CD4-positive, alpha-beta T cell (primary cell): ENCODE results near the gene COPA. TPM values are rescaled to one million over a fixed set of nuclear protein-coding genes. Genes with fewer than 3 reads are reported as not detected.

Source experiments
- ATAC-seq: fragments of 200-7000 bp; cut with Tn5 transposase; one replicate; pipeline ENCODE4 v1.10.0; 2022; ENCODE audit warnings: mild to moderate bottlenecking; ENCODE audit not compliant: poor library complexity
- CTCF ChIA-PET: fragments of 350-600 bp; sonication (Branson Sonifier 250); formaldehyde crosslinking; loops from one replicate; lab custom pipeline; 2021; ENCODE audit warnings: antibody characterized with exemption, inconsistent platforms; lab: Charles Lee
- POLR2A ChIA-PET: fragments of 350-600 bp; sonication (Branson Sonifier 250); formaldehyde crosslinking; loops from one replicate; lab custom pipeline; 2021; ENCODE audit warnings: antibody characterized with exemption, inconsistent platforms; lab: Charles Lee
- DNase-seq, 14 experiments: peaks; one replicate each; pipeline ENCODE4 v3.0.0-alpha.2; 2013 to 2020; ENCODE audit warnings: mixed read lengths in 2 of 14
- H3K27ac ChIP-seq, 2 donors: one replicate each; pipeline versions ENCODE4 v1.5.1 to v1.7.0; 2013; ENCODE audit warnings: low read length in 2 of 2, low read depth in 1 of 2, mild to moderate bottlenecking in 1 of 2
- H3K27me3 ChIP-seq, 2 experiments: 1 replicate in 1 of 2; 2 replicates in 1 of 2; pipeline versions ENCODE4 v1.6.1 to v1.7.0; 2013; ENCODE audit warnings: low read length in 2 of 2, control low read depth in 1 of 2, mild to moderate bottlenecking in 1 of 2, moderate library complexity in 1 of 2; ENCODE audit not compliant: insufficient read depth in 2 of 2, control insufficient read depth in 1 of 2
- H3K36me3 ChIP-seq: one replicate; pipeline ENCODE4 v1.6.1; 2013; ENCODE audit warnings: low read length, control low read depth; ENCODE audit not compliant: insufficient read depth
- H3K4me1 ChIP-seq: one replicate; pipeline ENCODE4 v1.6.1; 2013; ENCODE audit warnings: low read length, control low read depth; ENCODE audit not compliant: insufficient read depth
- H3K4me3 ChIP-seq: one replicate; pipeline ENCODE4 v1.5.1; 2013; ENCODE audit warnings: mild to moderate bottlenecking, low read length, moderate library complexity
- H3K9me3 ChIP-seq, 2 experiments: 1 replicate in 1 of 2; 2 replicates in 1 of 2; pipeline versions ENCODE4 v1.6.1 to v1.7.0; 2013; ENCODE audit warnings: low read length in 2 of 2, mild to moderate bottlenecking in 2 of 2, control low read depth in 1 of 2, moderate library complexity in 1 of 2; ENCODE audit not compliant: control insufficient read depth in 1 of 2, insufficient read depth in 1 of 2
- H3K27ac Mint-ChIP-seq: one replicate; pipeline ENCODE4 v1.8.0; 2020; ENCODE audit warnings: mixed read lengths
- H3K27me3 Mint-ChIP-seq: one replicate; pipeline ENCODE4 v1.8.0; 2021; ENCODE audit warnings: mixed read lengths
- H3K36me3 Mint-ChIP-seq: one replicate; pipeline ENCODE4 v1.8.0; 2021; ENCODE audit warnings: low read depth, mixed read lengths
- H3K4me1 Mint-ChIP-seq: one replicate; pipeline ENCODE4 v1.8.0; 2021; ENCODE audit warnings: low read depth, mixed read lengths
- H3K4me3 Mint-ChIP-seq: one replicate; pipeline ENCODE4 v1.8.0; 2020; ENCODE audit warnings: mild to moderate bottlenecking, mixed read lengths
- H3K9me3 Mint-ChIP-seq: one replicate; pipeline ENCODE4 v1.8.0; 2020; ENCODE audit warnings: mixed read lengths
- CTCF ChIP-seq: fragments of 200-600 bp; IDR thresholded peaks from one replicate; pipeline ENCODE4 v1.8.0; 2022; ENCODE audit warnings: antibody characterized with exemption, mild to moderate bottlenecking
- intact Hi-C, 2 experiments: fragments of 100-400 bp; cut with DNase I in 1 of 2; cut with micrococcal nuclease in 1 of 2; formaldehyde crosslinking; loops; one replicate each; pipeline versions ENCODE4 v1.15.1 to v1.9.0; 2023 to 2025; cut with DNase I, micrococcal nuclease
- total RNA-seq, 174 experiments: library from RNA in 2 of 174; stranded (reverse) in 2 of 174; gene quantifications; one replicate each; pipeline ENCODE4 v1.2.3 and lab custom pipeline; 2021 to 2026

Gene COPA
- total RNA-seq, 2 experiments from 2014 or later = 95.0 to 107 TPM

DNA sequence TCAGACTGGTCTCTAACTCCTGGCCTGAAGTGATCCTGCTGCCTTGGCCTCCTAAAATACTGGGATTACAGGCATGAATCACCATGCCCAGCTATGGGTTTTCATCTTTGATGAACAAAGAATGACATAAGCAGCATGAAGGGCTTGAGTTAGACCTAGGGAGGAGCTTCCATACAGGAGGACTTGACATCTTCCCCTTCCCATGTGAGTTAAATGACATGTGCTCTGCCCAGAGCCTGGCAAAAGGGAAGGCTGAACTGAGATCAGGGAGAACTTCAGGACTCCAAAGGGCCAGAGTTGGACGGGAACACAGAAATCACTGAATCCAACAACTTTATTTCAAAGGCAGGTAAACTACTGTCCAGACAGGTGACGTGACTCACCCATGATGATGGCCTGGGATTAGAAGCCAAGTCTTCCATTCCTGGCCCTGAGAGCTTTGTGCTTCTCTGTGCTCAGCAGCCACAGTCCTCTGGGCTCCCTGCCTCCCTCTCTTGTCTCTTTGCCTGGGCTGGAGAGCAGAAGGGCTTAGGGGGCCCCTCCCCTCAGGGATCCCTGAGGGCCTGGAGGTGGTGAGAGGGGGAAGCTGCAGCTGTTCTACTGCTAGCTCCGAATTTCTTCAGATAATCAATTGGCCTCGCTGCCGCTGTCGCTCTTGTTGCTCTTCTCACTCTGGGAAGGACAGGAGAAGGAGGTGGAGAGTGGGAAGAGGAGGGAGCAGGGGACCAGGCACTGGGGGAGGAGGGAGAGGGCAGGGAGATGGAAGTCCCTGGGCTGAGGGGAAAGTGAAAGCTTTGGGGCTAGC is 31.5 kb upstream of the COPA start:
- Histone ChIP-seq H3K4me3 (no peak overlapping the region), H3K27me3 (no peaks in the 10 kb centered on the region), H3K36me3 (no peaks in the 10 kb centered on the region), H3K27ac (no peak overlapping the region), H3K9me3 (no peaks in the 10 kb centered on the region), H3K4me1 (peaks cover 12% of the 10 kb centered on the region)
- no peaks in the 10 kb centered on the region for H3K36me3 Mint-ChIP-seq
- ChIA-PET CTCF (no interaction called here), POLR2A (no interaction called here)
- DNase-seq (no peak), ATAC-seq (no peak)
- H3K27me3 Mint-ChIP-seq = no peaks in the 10 kb centered on the region
- no peak overlapping the region for H3K27ac Mint-ChIP-seq
- no peaks in the 10 kb centered on the region for H3K9me3 Mint-ChIP-seq
- peaks cover 13% of the 10 kb centered on the region for H3K4me1 Mint-ChIP-seq
- no peak overlapping the region for H3K4me3 Mint-ChIP-seq
- intact Hi-C loops = loop anchor here (5.0 to 10.0 kb wide), 4 partner anchors 270 to 580 kb away; no protein-coding TSS in a partner anchor
- no peak for TF ChIP-seq CTCF

DNA sequence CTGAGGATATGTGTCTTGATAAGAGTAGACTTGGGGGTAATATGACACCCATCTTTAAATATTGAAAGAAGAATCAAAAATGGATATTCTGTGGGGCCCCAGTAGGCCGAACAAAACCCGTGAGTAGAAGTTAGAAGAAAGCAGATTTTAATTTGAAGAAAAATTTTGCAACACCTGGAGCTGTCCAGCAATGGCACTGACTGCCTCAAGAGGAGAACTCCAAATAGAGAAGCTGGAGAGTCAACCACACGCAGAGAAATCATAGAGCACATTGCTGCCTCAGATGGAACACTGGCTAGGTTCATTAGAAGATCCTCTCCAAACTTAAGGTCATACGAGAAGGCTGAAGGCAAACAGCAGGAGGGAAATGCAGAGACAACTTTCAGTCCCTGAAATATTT is 30.6 kb upstream of the COPA start:
- H3K4me3 ChIP-seq = no peak overlapping the region
- no peak for DNase-seq
- POLR2A ChIA-PET = interaction anchor here (0.6 kb wide), 1 partner anchor 273 kb away, joined by 4 read pairs; no protein-coding TSS in a partner anchor
- no peaks in the 10 kb centered on the region for H3K27me3 ChIP-seq
- no peaks in the 10 kb centered on the region for H3K36me3 ChIP-seq
- H3K36me3 Mint-ChIP-seq = no peaks in the 10 kb centered on the region
- CTCF ChIA-PET = interaction anchor here (0.7 kb wide), 1 partner anchor 217 kb away, joined by 3 read pairs; no protein-coding TSS in a partner anchor
- TF ChIP-seq CTCF = no peak
- H3K9me3 Mint-ChIP-seq = no peaks in the 10 kb centered on the region
- no peak for ATAC-seq
- peaks cover 13% of the 10 kb centered on the region for H3K4me1 Mint-ChIP-seq
- H3K4me3 Mint-ChIP-seq = no peak overlapping the region
- H3K27ac ChIP-seq = no peak overlapping the region
- intact Hi-C loops = loop anchor here (10.0 kb wide), 2 partner anchors 269 to 579 kb away; no protein-coding TSS in a partner anchor
- H3K27me3 Mint-ChIP-seq = no peaks in the 10 kb centered on the region
- H3K9me3 ChIP-seq = no peaks in the 10 kb centered on the region
- no peak overlapping the region for H3K27ac Mint-ChIP-seq
- H3K4me1 ChIP-seq = peaks cover 12% of the 10 kb centered on the region

DNA sequence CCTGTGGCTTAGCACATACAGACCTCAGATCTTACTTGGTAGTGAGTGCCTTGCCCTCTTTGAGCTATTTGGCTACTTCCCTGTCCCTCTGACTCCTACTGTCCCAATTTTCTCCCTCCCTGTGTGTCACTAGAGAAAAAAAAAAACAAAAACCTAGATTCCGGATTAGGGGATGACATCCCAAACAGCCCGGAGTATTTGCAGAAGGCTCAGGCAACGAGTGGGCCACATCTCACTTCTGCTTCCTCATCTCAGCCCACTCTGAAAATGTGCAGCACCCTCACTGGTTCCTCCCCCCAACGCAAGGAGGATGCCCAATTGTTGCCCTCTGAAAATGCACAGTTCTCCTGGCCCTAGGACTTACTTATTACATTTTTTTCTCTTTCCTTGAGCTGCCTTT is 28.7 kb upstream of the COPA start:
- Mint-ChIP-seq H3K36me3 (no peaks in the 10 kb centered on the region), H3K4me1 (peaks cover 13% of the 10 kb centered on the region), H3K9me3 (no peaks in the 10 kb centered on the region), H3K27ac (no peak overlapping the region), H3K27me3 (no peaks in the 10 kb centered on the region), H3K4me3 (no peak overlapping the region)
- H3K4me3 ChIP-seq = no peak overlapping the region
- CTCF ChIA-PET = no interaction called here
- POLR2A ChIA-PET = no interaction called here
- no peak overlapping the region for H3K27ac ChIP-seq
- H3K27me3 ChIP-seq = no peaks in the 10 kb centered on the region
- H3K9me3 ChIP-seq = no peaks in the 10 kb centered on the region
- no peak for DNase-seq
- H3K36me3 ChIP-seq = no peaks in the 10 kb centered on the region
- ATAC-seq = no peak
- intact Hi-C loops = loop anchor here (10.0 kb wide), 2 partner anchors 267 to 577 kb away; no protein-coding TSS in a partner anchor
- TF ChIP-seq CTCF = no peak
- peaks cover 12% of the 10 kb centered on the region for H3K4me1 ChIP-seq
